Tibial artery (tissue), 4 donors: ENCODE measurements around the gene PHC3.

Experiments used
- DNase-seq, 2 donors: peaks; one replicate each; pipeline ENCODE4 v3.0.0-alpha.2; 2019
- H3K27ac ChIP-seq, 2 donors: fragments of 200-600 bp; sonication (generic) in 1 of 2; 1 replicate in 1 of 2; 2 replicates in 1 of 2; pipeline ENCODE4 v1.5.1; 2018 to 2019; ENCODE audit warnings: mild to moderate bottlenecking in 1 of 2
- H3K27me3 ChIP-seq, 2 donors: fragments of 200-600 bp; sonication (generic) in 1 of 2; one replicate each; pipeline versions ENCODE4 v1.5.1 to v1.6.0; 2016 to 2019
- H3K36me3 ChIP-seq, 3 donors: fragments of 200-600 bp; sonication (generic) in 2 of 3; one replicate each; pipeline ENCODE4 v1.5.1; 2016 to 2019; ENCODE audit warnings: mild to moderate bottlenecking in 2 of 3
- H3K4me1 ChIP-seq, 4 donors: fragments of 200-600 bp; sonication (generic) in 2 of 4; 1 replicate in 3 of 4; 2 replicates in 1 of 4; pipeline ENCODE4 v1.5.1; 2016 to 2019
- H3K4me3 ChIP-seq, 2 donors: fragments of 200-600 bp; sonication (generic) in 1 of 2; 1 replicate in 1 of 2; 2 replicates in 1 of 2; pipeline ENCODE4 v1.5.1; 2018 to 2019; ENCODE audit warnings: mild to moderate bottlenecking in 2 of 2
- H3K9me3 ChIP-seq, 3 donors: fragments of 200-600 bp; sonication (generic) in 1 of 3; one replicate each; pipeline ENCODE4 v1.5.1; 2016 to 2019
- CTCF ChIP-seq, 2 experiments: fragments of 200-600 bp in 1 of 2; fragments of 450-650 bp in 1 of 2; IDR thresholded peaks; one replicate each; pipeline ENCODE4 v1.5.1; 2017 to 2019; ENCODE audit warnings: antibody characterized with exemption in 2 of 2, mild to moderate bottlenecking in 1 of 2, moderate library complexity in 1 of 2
- intact Hi-C: fragments of 100-400 bp; cut with DNase I; formaldehyde crosslinking; loops from one replicate; pipeline ENCODE4 v1.15.0; 2023; ENCODE audit warnings: low total_unique reads

Gene PHC3

DNA sequence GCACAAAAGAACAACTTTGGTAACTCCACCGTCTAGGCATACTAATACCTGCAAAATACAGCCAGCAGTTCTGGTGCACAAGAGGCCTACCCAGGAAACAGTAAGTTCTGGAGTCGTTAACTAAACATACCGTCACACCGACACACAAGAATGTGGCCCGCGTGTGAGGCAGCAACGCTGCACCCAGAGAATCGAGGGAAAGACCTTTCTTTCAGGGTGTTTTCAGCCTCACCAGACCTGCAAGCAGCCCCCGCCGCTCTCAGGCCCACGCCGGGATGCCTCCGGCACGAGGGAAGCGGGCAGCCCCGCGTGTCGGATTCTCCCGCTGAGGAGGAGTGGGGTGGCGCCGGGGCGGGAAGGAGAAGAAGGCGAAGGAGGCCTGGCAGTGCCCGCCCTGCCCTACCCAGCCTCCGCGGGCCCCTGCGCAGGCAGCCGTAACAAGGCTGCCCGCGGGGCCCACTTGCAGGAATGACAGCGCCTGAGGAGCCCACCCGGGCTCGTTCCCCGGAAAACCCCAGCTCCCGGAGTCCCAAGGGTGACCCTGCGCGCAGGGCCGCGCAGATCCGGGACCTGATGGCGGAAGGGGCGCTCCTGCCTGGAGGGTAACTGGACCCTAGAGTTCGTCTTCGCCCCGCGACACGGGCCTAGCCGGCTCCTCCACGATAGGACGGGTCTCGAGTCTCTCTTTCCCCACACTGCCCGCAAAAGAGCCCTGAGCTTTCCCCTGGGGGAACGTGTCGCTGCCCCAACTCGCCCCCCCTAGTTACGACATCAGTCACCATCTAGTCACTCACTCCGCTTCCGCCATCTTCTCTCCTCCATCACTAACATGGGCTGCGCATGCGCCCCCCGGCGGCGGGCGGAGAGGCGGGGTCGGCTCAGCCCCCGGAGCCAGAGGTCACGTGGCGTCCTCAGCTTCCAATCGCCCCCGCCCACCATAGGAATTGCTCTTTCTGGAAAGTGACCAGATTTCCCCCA lies at the start of gene PHC3:
Gene PHC3 (minus strand): TSS at position 826 of the 978 bp plus-strand sequence. CDS start 18 bp downstream, at position 808.
- Histone ChIP-seq H3K27me3 (no peaks in the 10 kb centered on the region), H3K27ac (peak within 1 kb of the TSS; percentile 96), H3K4me3 (peak within 1 kb of the TSS; percentile 82 to 83), H3K9me3 (no peaks in the 10 kb centered on the region), H3K4me1 (peaks cover 0 to 40% (median 13%) of the 10 kb centered on the region in 4 donors), H3K36me3 (peaks cover 16 to 24% (median 23%) of the 10 kb centered on the region in 3 donors)
- DNase-seq = peak; percentile 94 to 96
- intact Hi-C loops = loop anchor here (5.0 to 10.0 kb wide), 2 partner anchors 176 to 416 kb away; partner anchors contain the start of genes ACTRT3, SKIL and TERC
- TF ChIP-seq CTCF (IDR thresholded peaks at IDR 0.05) = no peak

- Histone ChIP-seq H3K36me3 (no peaks in the 10 kb centered on the region), H3K27me3 (no peaks in the 10 kb centered on the region), H3K4me3 (no peak overlapping the region), H3K9me3 (no peaks in the 10 kb centered on the region), H3K4me1 (peaks cover 0 to 63% (median 25%) of the 10 kb centered on the region in 4 donors), H3K27ac (peak overlapping the region; percentile 13 to 24)
- no peak for TF ChIP-seq CTCF (IDR thresholded peaks at IDR 0.05)
- no peak for DNase-seq
- intact Hi-C loops = loop anchor here (5.0 to 10.0 kb wide), 2 partner anchors 41 to 517 kb away; no protein-coding TSS in a partner anchor
These were observed 46.7 kb upstream of the PHC3 start for GRCh38 chr3:170228093-170228766.

DNA sequence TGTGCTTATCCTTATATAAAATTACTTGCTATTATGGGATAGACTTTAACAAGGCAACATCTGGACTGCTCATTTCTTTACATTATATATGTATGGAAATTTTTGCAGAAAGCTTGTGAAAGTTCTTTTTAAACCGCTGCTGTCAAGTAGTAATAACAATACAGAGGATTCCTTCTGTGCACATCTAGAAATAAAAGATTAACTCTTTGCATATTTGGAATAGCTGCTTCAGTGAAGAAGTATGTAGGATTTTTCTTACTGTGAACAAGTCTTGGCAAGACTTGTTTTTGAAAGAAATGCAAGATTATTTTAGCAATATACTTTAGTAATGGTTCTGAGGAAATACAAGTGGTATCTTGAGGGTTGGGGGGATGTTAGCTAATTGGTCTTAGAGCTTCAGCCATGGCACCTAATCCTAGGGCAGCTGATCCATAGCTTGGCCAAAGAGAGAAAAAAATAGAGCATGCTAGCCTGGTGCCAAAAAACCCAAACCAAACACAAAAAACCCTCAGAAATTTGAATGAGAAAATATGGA lies 45.0 kb upstream of the PHC3 start:
- no peaks in the 10 kb centered on the region for H3K36me3 ChIP-seq
- peak overlapping the region in 1 of 2 donors; percentile 24 for H3K27ac ChIP-seq
- no peak for TF ChIP-seq CTCF (IDR thresholded peaks at IDR 0.05)
- H3K4me1 ChIP-seq = peaks cover 0 to 62% (median 24%) of the 10 kb centered on the region in 4 donors
- no peak for DNase-seq
- H3K4me3 ChIP-seq = no peak overlapping the region
- no peaks in the 10 kb centered on the region for H3K27me3 ChIP-seq
- intact Hi-C loops = loop anchor here (5.0 to 10.0 kb wide), 2 partner anchors 39 to 518 kb away; no protein-coding TSS in a partner anchor
- H3K9me3 ChIP-seq = no peaks in the 10 kb centered on the region

- Histone ChIP-seq H3K9me3 (no peaks in the 10 kb centered on the region), H3K4me3 (no peak overlapping the region), H3K4me1 (peaks cover 0 to 62% (median 25%) of the 10 kb centered on the region in 4 donors), H3K36me3 (no peaks in the 10 kb centered on the region), H3K27ac (no peak overlapping the region), H3K27me3 (no peaks in the 10 kb centered on the region)
- TF ChIP-seq CTCF (IDR thresholded peaks at IDR 0.05) = no peak
- DNase-seq = no peak
- intact Hi-C loops = loop anchor here (5.0 to 10.0 kb wide), 2 partner anchors 38 to 520 kb away; no protein-coding TSS in a partner anchor
These were observed 43.6 kb upstream of the PHC3 start for GRCh38 chr3:170225166-170225565.
